A549 (cell line): ENCODE data around the gene SH3RF2.

ENCODE experiments used
- BHLHE40 ChIP-seq: IDR thresholded peaks from 2 replicates; pipeline ENCODE4 v1.6.1; 2012; ENCODE audit warnings: low read depth, low read length, inconsistent platforms
- CEBPB ChIP-seq, 2 experiments: fragments of >200 bp in 1 of 2; sonication (Bioruptor Twin) in 1 of 2; formaldehyde crosslinking in 1 of 2; IDR thresholded peaks; 2 replicates each; pipeline ENCODE4 v1.6.1; 2012 to 2016
- CTCF ChIP-seq: fragments of >200 bp; sonication (Bioruptor Twin); formaldehyde crosslinking; IDR thresholded peaks from 3 replicates; pipeline ENCODE4 v1.5.1; 2016
- EP300 ChIP-seq, 2 experiments: fragments of >200 bp; sonication (Bioruptor Twin); formaldehyde crosslinking; IDR thresholded peaks; 2 replicates in 1 of 2; 3 replicates in 1 of 2; pipeline ENCODE4 v1.6.1; 2016 to 2017
- HDAC2 ChIP-seq: fragments of 200-600 bp; sonication (generic); IDR thresholded peaks from 2 replicates; pipeline ENCODE4 v1.6.1; 2016
- HES2 ChIP-seq: fragments of >200 bp; sonication (Bioruptor Twin); formaldehyde crosslinking; IDR thresholded peaks from 2 replicates; pipeline ENCODE4 v1.6.1; 2016
- NFE2L2 ChIP-seq: fragments of 150-350 bp; conservative IDR thresholded peaks from 2 replicates; pipeline ENCODE4 v1.6.1; 2014; ENCODE audit warnings: low read length
- PBX3 ChIP-seq: IDR thresholded peaks from 2 replicates; pipeline ENCODE4 v1.6.1; 2012
- POLR2A ChIP-seq: IDR thresholded peaks from 2 replicates; pipeline ENCODE4 v1.6.1; 2012; ENCODE audit warnings: mild to moderate bottlenecking, low read length
- RCOR1 ChIP-seq: fragments of 150-350 bp; IDR thresholded peaks from 2 replicates; pipeline ENCODE4 v1.6.1; 2014; ENCODE audit warnings: antibody characterized with exemption, low read length, low read depth
- RFX5 ChIP-seq: fragments of 450-650 bp; IDR thresholded peaks from 2 replicates; pipeline ENCODE4 v1.7.1; 2014; ENCODE audit warnings: antibody characterized with exemption, mild to moderate bottlenecking, moderate library complexity
- RNF2 ChIP-seq: fragments of 200-600 bp; sonication (generic); IDR thresholded peaks from 2 replicates; pipeline ENCODE4 v1.6.1; 2016; ENCODE audit warnings: low read depth, mild to moderate bottlenecking, antibody characterized with exemption, moderate library complexity, borderline replicate concordance
- SREBF2 ChIP-seq: fragments of 450-650 bp; IDR thresholded peaks from 2 replicates; pipeline ENCODE4 v1.6.1; 2014; ENCODE audit warnings: mild to moderate bottlenecking, moderate library complexity
- ZNF302 ChIP-seq: fragments of 250-450 bp; sonication (Bioruptor Pico); IDR thresholded peaks from 2 replicates; pipeline ENCODE4 v1.9.0; 2021; ENCODE audit warnings: inconsistent platforms, mild to moderate bottlenecking, moderate library complexity

GRCh38 chr5:145948047-145948446 lies 11.7 kb downstream of the SH3RF2 start:
- TF ChIP-seq CTCF (no peak), RNF2 (no peak), SREBF2 (no peak), CEBPB (IDR thresholded peaks at IDR 0.05) (no peak), RFX5 (no peak), HES2 (no peak), HDAC2 (no peak), NFE2L2 (no peak), PBX3 (no peak), POLR2A (no peak), RCOR1 (no peak), ZNF302 (no peak), EP300 (IDR thresholded peaks at IDR 0.05) (no peak), BHLHE40 (no peak)
